Right kidney (tissue), 1 donor: ENCODE measurements around the gene REEP3.

Experiments
- DNase-seq: peaks from one replicate; pipeline ENCODE4 v3.0.0-alpha.2; 2016

REEP3 gene

GRCh38 chr10:63504145-63504881 is 16.9 kb upstream of the REEP3 start:
- no peak for DNase-seq

- no peak for DNase-seq
These were observed 15.6 kb upstream of the REEP3 start for GRCh38 chr10:63505562-63505961.

- no peak for DNase-seq
These were observed 14.6 kb upstream of the REEP3 start for GRCh38 chr10:63506554-63506953.

GRCh38 chr10:63515002-63515763 is 6.0 kb upstream of the REEP3 start:
- no peak for DNase-seq

GRCh38 chr10:63516207-63516606 is 5.0 kb upstream of the REEP3 start:
- DNase-seq, result no peak

- DNase-seq, result no peak
These were observed 2.4 kb upstream of the REEP3 start for GRCh38 chr10:63518690-63519288.

GRCh38 chr10:63521416-63522276 is 445 bp downstream of the REEP3 start:
- DNase-seq, result peak; percentile 98

- no peak for DNase-seq
These were observed 1.1 kb downstream of the REEP3 start for GRCh38 chr10:63522277-63522687.

GRCh38 chr10:63522995-63523394 is 1.8 kb downstream of the REEP3 start:
- peak; percentile 8 for DNase-seq

GRCh38 chr10:63525021-63525420 is 3.8 kb downstream of the REEP3 start:
- no peak for DNase-seq

- no peak for DNase-seq
These were observed 6.2 kb downstream of the REEP3 start for GRCh38 chr10:63527401-63527800.

GRCh38 chr10:63528084-63528744 is 7.0 kb downstream of the REEP3 start:
- no peak for DNase-seq

GRCh38 chr10:63530409-63530808 is 9.2 kb downstream of the REEP3 start:
- DNase-seq, result no peak

- DNase-seq, result no peak
These were observed 13.5 kb downstream of the REEP3 start for GRCh38 chr10:63534723-63535122.

GRCh38 chr10:63536698-63537097 is 15.5 kb downstream of the REEP3 start:
- DNase-seq, result no peak

- DNase-seq, result no peak
These were observed 16.3 kb downstream of the REEP3 start for GRCh38 chr10:63537536-63537935.

GRCh38 chr10:63539377-63539776 is 18.2 kb downstream of the REEP3 start:
- no peak for DNase-seq

GRCh38 chr10:63539994-63540393 is 18.8 kb downstream of the REEP3 start:
- DNase-seq, result no peak

- DNase-seq, result no peak
These were observed 21.8 kb downstream of the REEP3 start for GRCh38 chr10:63542835-63543575.

- DNase-seq, result no peak
These were observed 22.4 kb downstream of the REEP3 start for GRCh38 chr10:63543576-63543962.

- DNase-seq, result no peak
These were observed 23.2 kb downstream of the REEP3 start for GRCh38 chr10:63544418-63544817.
